ENCODE results near the gene FBXO2. TPM values are rescaled to one million over a fixed set of nuclear protein-coding genes. Genes with fewer than 3 reads are reported as not detected.

The FBXO2 gene
- total and polyA plus RNA-seq, 10 of the 15 experiments (the other 5 are each of a cell fraction or from before 2014, with no cell fraction given): 0.06 to 0.41 (median 0.18) TPM; not detected in 4

DNA sequence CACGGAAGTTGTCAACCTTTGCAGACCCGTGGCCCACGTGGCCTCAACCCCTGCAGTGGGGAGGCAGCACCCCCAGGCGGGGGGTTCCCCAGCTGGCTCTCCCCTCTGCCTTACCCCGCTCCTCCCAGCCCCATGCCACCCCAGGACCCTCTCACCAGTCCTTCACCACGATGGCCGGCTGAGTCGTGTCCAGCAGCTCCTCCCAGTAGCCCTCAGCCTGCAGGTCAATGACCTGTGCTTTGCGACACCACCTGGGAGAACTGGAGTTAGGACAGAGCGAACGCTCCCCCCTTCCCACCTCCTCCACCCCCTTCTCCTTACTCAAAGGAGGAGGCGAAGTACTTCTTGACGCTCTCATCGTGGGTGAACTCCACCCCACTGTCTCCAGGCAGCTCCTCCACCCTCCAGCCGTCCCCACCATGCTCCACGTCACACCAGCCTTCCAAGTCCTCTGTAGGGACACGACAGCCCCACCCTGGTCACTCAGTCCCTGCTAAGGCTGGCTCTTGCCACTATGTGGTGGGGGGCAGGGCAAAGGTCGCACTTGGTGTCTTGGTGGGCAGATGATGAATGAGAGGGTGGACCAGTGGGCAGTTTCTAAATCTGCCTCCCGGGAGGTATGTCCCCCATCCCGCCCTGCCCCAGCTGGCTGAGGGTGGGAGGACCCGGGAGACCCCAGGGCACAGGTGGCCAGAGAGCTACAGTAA lies 4.5 kb downstream of the FBXO2 start:
- intact Hi-C loops (cut with micrococcal nuclease; ENCODE audit: unreplicated experiment) (loop anchor here (1.0 kb wide), 2 partner anchors 70 to 100 kb away; no protein-coding TSS in a partner anchor), in situ Hi-C loops (cut with MboI) (no loop called here)
- Histone ChIP-seq H3K4me3 (no peak overlapping the region), H3K36me3 (ENCODE audit: control insufficient read depth in 2 of 2, insufficient read depth in 2 of 2, low read length in 1 of 2) (no peaks in the 10 kb centered on the region), H3K9me3 (replicated peaks; ENCODE audit: control insufficient read depth, insufficient read depth, low read length) (no peaks in the 10 kb centered on the region), H2AFZ (ENCODE audit: control insufficient read depth, low read depth, low read length) (no peak overlapping the region), H3K4me2 (ENCODE audit: control insufficient read depth, insufficient read depth) (no peak overlapping the region), H3K27ac (ENCODE audit: control insufficient read depth, insufficient read depth) (no peak overlapping the region), H3K9ac (ENCODE audit: control insufficient read depth, insufficient read depth, low read length) (no peak overlapping the region), H3K4me1 (ENCODE audit: control insufficient read depth, insufficient read depth, low read length) (no peaks in the 10 kb centered on the region), H4K20me1 (ENCODE audit: control insufficient read depth, insufficient read depth) (no peaks in the 10 kb centered on the region), H3K79me2 (ENCODE audit: control insufficient read depth, insufficient read depth, low read length) (no peaks in the 10 kb centered on the region), H3K27me3 (replicated peaks in 1 of 2; ENCODE audit: control insufficient read depth in 2 of 2, insufficient read depth in 2 of 2, low read length in 1 of 2) (no peaks in the 10 kb centered on the region; a peak in 2 of 4 replicates)
- WGBS (ENCODE audit: insufficient coverage, insufficient replicate concordance, low lambda C conversion rate, missing lambda C conversion rate): 23% methylated on average over 20 of the region's 21 CpGs
- SMC1A ChIA-PET (ENCODE audit: uncharacterized antibody, unreplicated experiment): interaction anchor here (0.6 to 1.6 kb wide), 6 partner anchors 62 to 163 kb away, joined by 3 to 5 read pairs (median 4); partner anchors contain the start of gene AGTRAP
- no TSS peak for BruUV-seq (replicated peaks)
- CTCF ChIA-PET: interaction anchor here (0.6 to 3.2 kb wide), 17 partner anchors 14 to 612 kb away, joined by 3 to 36 read pairs (median 6); partner anchors contain the start of genes AGTRAP and FBXO6
- FAIRE-seq (no peak), DNase-seq (ENCODE audit: low read depth, low spot score) (no peak), ATAC-seq (no peak)
- POLR2A ChIA-PET: no interaction called here
- RAD21 ChIA-PET (ENCODE audit: unreplicated experiment): interaction anchor here (0.6 to 3.3 kb wide), 10 partner anchors 14 to 99 kb away, joined by 3 to 25 read pairs (median 3); partner anchors contain the start of gene FBXO6
- TF ChIP-seq ESRRA (IDR thresholded peaks at IDR 0.05; ENCODE audit: low read length) (no peak), FOS (IDR thresholded peaks at IDR 0.05; ENCODE audit: borderline replicate concordance, extremely low read depth, insufficient read length) (no peak), STAT3 (IDR thresholded peaks at IDR 0.05; ENCODE audit: low read depth, low read length) (no peak), ATF2 (IDR thresholded peaks at IDR 0.05; ENCODE audit: low read length) (no peak), FOXM1 (IDR thresholded peaks at IDR 0.05; ENCODE audit: low read depth, low read length) (no peak), FOXK2 (IDR thresholded peaks at IDR 0.05) (no peak), TCF3 (IDR thresholded peaks at IDR 0.05; ENCODE audit: borderline replicate concordance, insufficient read depth, low read depth, low read length) (no peak), KLF5 (IDR thresholded peaks at IDR 0.05; ENCODE audit: partially characterized antibody) (no peak), GABPA (IDR thresholded peaks at IDR 0.05; ENCODE audit: low read depth) (no peak), BMI1 (IDR thresholded peaks at IDR 0.05; ENCODE audit: borderline replicate concordance) (no peak), POLR2A (IDR thresholded peaks at IDR 0.05; ENCODE audit: low read depth, low read length) (no peak), WRNIP1 (IDR thresholded peaks at IDR 0.05; ENCODE audit: borderline replicate concordance, low read depth, low read length) (no peak), E4F1 (IDR thresholded peaks at IDR 0.05; ENCODE audit: borderline replicate concordance, partially characterized antibody) (no peak), SP1 (IDR thresholded peaks at IDR 0.05; ENCODE audit: low read depth, low read length) (no peak), CHD4 (IDR thresholded peaks at IDR 0.05) (no peak)
- TF ChIP-seq, protein P1, sequence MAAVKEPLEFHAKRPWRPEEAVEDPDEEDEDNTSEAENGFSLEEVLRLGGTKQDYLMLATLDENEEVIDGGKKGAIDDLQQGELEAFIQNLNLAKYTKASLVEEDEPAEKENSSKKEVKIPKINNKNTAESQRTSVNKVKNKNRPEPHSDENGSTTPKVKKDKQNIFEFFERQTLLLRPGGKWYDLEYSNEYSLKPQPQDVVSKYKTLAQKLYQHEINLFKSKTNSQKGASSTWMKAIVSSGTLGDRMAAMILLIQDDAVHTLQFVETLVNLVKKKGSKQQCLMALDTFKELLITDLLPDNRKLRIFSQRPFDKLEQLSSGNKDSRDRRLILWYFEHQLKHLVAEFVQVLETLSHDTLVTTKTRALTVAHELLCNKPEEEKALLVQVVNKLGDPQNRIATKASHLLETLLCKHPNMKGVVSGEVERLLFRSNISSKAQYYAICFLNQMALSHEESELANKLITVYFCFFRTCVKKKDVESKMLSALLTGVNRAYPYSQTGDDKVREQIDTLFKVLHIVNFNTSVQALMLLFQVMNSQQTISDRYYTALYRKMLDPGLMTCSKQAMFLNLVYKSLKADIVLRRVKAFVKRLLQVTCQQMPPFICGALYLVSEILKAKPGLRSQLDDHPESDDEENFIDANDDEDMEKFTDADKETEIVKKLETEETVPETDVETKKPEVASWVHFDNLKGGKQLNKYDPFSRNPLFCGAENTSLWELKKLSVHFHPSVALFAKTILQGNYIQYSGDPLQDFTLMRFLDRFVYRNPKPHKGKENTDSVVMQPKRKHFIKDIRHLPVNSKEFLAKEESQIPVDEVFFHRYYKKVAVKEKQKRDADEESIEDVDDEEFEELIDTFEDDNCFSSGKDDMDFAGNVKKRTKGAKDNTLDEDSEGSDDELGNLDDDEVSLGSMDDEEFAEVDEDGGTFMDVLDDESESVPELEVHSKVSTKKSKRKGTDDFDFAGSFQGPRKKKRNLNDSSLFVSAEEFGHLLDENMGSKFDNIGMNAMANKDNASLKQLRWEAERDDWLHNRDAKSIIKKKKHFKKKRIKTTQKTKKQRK (IDR thresholded peaks at IDR 0.05; ENCODE audit: low read depth, low read length): no peak
- TF ChIP-seq, protein P2, sequence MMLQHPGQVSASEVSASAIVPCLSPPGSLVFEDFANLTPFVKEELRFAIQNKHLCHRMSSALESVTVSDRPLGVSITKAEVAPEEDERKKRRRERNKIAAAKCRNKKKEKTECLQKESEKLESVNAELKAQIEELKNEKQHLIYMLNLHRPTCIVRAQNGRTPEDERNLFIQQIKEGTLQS (IDR thresholded peaks at IDR 0.05; ENCODE audit: borderline replicate concordance, extremely low read depth, low read depth, low read length): no peak

All from GM12878 (cell line).